Tibial nerve (tissue), 4 donors: ENCODE measurements around the gene FBXW8.

Experiments
- CTCF ChIP-seq, 5 experiments: fragments of 200-600 bp in 3 of 5; fragments of 450-650 bp in 2 of 5; sonication (generic) in 3 of 5; IDR thresholded peaks; one replicate each; pipeline ENCODE4 v1.5.1; 2016 to 2019; ENCODE audit warnings: antibody characterized with exemption in 5 of 5, mild to moderate bottlenecking in 3 of 5, moderate library complexity in 2 of 5
- EP300 ChIP-seq, 2 donors: sonication (generic); formaldehyde crosslinking; IDR thresholded peaks; one replicate each; pipeline ENCODE4 v1.6.1; 2017; ENCODE audit warnings: antibody characterized with exemption in 2 of 2, mild to moderate bottlenecking in 1 of 2
- POLR2A ChIP-seq, 2 donors: fragments of 450-650 bp; IDR thresholded peaks; one replicate each; pipeline ENCODE4 v1.6.1; 2017; ENCODE audit warnings: antibody characterized with exemption in 2 of 2, mild to moderate bottlenecking in 2 of 2, moderate library complexity in 2 of 2

GRCh38 chr12:116984098-116984497 lies 73.3 kb downstream of the FBXW8 start:
- no peak for TF ChIP-seq POLR2A (IDR thresholded peaks at IDR 0.05)
- TF ChIP-seq CTCF (IDR thresholded peaks at IDR 0.05): no peak
- TF ChIP-seq EP300 (IDR thresholded peaks at IDR 0.05): no peak
